ENCODE measurements around the gene FAM111B.

DNA sequence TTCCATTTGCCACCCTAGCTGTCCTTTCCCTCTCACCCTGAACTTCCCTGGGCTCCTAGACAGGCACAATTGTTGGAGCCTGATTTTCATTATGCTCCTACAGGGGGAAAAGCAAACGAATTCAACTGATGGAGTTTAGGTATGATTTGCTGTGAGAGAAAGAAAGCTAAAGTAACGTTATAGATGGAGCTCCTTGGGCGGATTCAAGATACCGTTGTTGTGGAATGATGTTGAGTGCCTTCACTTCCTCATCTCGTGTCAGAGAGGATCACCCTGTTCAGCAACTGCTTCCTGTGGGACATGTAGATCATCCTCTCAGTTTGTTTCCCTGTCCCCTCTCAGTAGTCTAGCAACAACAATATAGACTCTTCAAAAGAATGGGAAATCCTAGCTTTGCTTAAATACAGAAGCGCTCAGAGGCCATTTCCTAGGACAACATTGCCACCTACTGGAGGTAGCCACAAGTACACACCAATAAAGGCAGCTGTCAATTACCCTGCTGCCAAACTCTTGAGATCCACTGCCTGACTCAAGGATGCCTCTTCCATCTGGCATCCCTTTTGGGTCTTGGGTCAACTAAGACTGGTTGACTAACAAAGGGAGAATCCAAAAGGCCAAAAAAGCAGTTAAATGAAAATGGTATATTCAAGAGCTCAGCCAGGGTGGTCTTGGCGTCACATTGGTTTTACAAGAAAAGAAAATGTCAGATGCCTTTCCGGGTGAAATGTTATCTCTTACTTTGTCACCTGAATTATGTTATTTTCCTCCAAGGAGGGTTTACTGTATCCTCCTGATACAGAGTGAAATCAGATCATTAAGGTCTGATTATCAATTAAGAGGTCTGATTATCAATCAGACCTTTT, 51.4 kb downstream of the FAM111B start:
- TF ChIP-seq POLR2A (IDR thresholded peaks at IDR 0.05): no peak
- peak; percentile 73 to 88 (median 80) for TF ChIP-seq CTCF (IDR thresholded peaks at IDR 0.05)
